Stimulated activated CD4-positive, alpha-beta T cell treated with anti-CD3 and anti-CD28 coated beads, Interleukin-2, amount 100 ng/mL, for 24 hours (primary cell): ENCODE data around the gene DNAH6.

Experiments
- DNase-seq, 2 donors: peaks; one replicate each; pipeline ENCODE4 v3.0.0-alpha.2; 2020

DNAH6 gene

GRCh38 chr2:84701880-84702279 lies 185.6 kb downstream of the DNAH6 start:
- DNase-seq = no peak

- no peak for DNase-seq
These were observed 186.6 kb downstream of the DNAH6 start for GRCh38 chr2:84702941-84703340.

DNA sequence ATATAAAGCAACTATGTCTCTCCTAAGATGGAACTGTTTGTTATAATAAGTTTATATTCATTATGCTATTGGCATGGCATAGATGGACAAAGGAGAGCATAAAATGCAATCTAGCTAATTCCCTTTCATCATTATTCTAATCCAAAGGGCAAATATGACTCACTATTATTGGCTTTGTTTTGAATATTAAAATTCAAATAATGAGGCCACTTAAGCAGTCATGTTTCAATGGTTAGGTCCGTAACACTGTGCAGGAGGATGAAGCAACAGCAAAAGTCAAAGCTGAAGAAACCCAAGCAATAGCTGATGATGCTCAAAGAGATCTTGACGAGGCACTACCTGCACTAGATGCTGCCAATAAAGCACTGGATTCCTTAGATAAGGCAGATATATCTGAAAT lies 187.5 kb downstream of the DNAH6 start:
- no peak for DNase-seq

- no peak for DNase-seq
These were observed 188.4 kb downstream of the DNAH6 start for GRCh38 chr2:84704505-84705244.

DNA sequence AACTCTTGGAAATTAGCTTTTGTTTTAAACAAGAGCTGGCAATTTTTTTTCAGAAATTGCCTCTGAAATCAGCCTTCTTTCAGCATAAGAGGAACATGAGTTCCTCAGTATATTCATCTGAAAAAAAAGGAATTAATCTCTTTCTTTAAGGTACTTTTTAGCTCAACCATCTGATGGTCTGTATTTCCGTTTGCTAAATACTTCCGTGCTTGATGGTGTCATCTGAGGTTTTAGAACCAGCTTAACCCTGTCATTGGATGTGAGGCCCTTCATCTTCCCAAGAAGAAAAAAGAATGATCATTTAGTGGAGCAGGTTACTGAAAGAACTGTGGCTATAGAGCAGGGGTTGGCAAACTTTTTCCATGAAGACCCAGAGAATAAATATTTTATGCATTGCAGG lies 189.6 kb downstream of the DNAH6 start:
- no peak for DNase-seq

DNA sequence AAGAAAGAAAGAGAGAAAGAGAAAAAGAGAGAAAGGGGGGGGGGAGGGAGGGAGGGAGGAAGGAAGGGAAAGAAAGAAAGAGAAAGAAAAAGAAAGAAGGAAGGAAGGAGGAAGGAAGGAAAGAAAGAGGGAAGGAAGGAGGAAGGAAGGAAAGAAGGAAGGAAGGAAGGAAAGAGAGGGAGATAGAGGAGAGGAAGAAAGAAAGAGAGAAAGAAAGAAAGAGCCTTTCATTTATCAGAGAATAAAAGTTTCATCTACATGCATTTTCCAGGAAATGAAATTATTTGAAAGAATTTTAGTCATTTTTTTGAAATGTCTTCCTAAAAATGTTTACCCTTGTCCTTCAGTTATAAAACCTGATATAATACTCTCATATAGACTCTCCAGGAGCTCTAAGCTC lies 192.1 kb downstream of the DNAH6 start:
- no peak for DNase-seq

GRCh38 chr2:84711651-84712050 lies 195.4 kb downstream of the DNAH6 start:
- DNase-seq = no peak

GRCh38 chr2:84713441-84713840 lies 197.1 kb downstream of the DNAH6 start:
- DNase-seq = no peak

- no peak for DNase-seq
These were observed 200.3 kb downstream of the DNAH6 start for GRCh38 chr2:84716564-84716963.

- no peak for DNase-seq
These were observed 201.0 kb downstream of the DNAH6 start for GRCh38 chr2:84717302-84717701.

DNA sequence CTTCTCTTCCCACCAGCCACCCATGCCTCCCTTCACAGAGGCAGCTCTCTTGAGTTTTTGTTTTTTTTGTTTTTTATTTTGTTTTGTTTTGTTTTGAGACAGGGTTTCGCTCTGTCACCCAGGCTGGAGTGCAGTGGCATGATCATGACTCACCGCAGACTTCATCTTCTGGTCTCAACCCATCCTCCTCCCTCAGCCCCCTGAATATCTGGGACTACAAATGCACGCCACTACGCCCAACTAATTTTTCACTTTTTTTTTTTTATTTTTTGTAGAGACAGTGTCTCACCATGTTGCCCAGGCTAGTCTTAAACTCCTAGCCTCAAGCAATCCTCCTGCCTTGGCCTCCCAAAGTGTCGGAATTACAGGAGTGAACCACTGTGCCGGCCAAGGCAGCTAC lies 203.1 kb downstream of the DNAH6 start:
- DNase-seq = no peak

- no peak for DNase-seq
These were observed 207.5 kb downstream of the DNAH6 start for GRCh38 chr2:84723831-84724230.

DNA sequence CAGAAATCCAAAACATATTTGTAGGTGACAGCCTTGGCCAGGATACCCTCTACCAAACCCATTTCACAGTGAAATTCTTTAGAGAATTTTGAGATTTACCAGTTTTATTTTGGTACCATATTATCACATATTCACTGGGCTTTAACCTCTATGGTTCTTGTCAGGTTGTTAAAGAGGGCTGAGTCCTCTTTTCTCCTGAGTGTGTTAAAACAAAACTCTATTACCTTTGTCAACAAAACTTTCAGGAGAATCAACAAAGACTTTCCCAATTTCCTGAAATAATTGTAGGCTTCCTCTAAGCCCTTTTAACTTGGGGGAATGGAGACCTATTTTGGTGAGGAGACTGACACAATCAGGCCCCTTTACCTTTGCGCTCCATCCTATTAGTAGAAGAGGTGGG lies 209.4 kb downstream of the DNAH6 start:
- no peak for DNase-seq

- DNase-seq = no peak
These were observed 211.0 kb downstream of the DNAH6 start for GRCh38 chr2:84727315-84727714.

DNA sequence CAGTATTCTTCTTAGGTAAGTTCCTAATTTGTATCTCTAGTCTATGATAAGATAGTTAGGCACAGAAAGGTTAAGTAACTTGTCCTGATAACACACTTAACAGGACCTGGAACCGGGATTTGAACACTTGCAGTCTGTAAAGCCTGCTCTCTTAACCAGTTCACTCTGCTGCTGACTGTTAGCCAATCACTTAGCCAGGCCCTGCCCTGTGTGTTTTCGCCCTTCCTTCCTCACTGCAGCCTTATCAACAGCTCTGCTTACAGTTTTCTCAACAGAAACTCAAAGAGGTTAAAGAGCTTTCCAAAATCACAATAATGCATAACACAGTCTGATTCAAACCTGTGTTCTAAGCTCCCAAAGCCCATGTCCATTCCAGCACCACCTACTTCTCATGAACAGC lies 212.9 kb downstream of the DNAH6 start:
- no peak for DNase-seq

DNA sequence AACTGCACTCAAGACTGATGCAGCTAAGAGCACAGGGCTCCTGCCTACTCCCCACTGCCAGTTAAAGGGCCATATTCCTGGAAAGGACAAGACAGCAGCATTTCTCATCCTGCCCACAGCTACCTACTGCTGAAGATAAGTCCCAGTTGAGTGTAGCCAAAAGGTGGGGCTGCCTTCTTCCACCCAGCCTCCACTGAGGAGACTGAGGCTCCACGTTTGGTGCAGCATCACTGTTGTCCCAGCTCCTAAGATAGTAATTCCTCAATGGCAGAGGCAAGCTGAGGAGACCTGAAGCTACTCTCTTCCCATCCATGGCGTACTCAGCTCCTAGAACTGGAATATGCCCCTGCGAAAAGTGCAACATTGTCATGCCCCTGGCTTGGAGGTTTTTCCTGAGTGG lies 214.9 kb downstream of the DNAH6 start:
- DNase-seq = no peak

DNA sequence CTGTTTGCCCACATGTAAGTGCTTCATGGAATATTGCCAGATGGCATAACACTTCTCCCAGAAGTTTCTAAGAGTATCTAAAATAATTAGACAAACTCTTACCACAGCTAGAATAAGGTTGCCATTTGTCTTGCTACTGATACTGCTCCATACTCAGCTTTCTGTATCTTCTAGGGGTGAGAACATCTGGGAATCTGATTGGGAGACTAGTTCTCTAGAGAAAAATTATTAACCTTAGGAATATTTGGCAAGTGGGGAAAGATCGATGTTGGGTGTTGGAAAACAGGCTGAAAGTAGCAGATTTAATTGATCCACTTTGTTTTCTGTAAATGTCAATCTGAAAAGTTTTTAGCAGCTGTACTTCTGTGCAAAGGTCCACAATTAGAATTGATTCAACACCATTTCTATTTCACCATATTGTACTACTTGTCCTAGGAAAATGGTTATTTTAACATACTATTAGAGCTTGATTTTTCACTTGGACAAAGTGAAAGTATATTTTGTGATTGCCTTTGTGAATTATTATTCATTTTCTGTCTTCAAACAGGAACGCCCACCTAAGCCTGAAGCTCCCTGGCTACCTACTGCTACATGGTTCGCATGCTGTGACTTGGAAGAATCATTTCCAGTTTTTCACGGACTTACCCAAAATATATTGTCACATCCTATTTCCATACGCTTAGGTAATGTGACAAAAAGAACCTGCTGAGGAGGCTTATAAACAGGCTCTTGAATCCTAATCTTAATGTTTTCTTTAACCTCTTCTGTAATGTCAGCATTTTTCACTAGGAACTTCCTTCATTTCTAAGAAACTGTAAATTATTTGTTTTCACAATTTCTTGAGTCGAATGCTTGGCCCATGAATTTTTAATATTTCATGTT lies 216.8 kb downstream of the DNAH6 start:
- DNase-seq = no peak

GRCh38 chr2:84735389-84735788 lies 219.1 kb downstream of the DNAH6 start:
- no peak for DNase-seq

- DNase-seq = peak; percentile 27 to 38
These were observed 225.0 kb downstream of the DNAH6 start for GRCh38 chr2:84741182-84741822.

- no peak for DNase-seq
These were observed 232.0 kb downstream of the DNAH6 start for GRCh38 chr2:84748341-84748740.

DNA sequence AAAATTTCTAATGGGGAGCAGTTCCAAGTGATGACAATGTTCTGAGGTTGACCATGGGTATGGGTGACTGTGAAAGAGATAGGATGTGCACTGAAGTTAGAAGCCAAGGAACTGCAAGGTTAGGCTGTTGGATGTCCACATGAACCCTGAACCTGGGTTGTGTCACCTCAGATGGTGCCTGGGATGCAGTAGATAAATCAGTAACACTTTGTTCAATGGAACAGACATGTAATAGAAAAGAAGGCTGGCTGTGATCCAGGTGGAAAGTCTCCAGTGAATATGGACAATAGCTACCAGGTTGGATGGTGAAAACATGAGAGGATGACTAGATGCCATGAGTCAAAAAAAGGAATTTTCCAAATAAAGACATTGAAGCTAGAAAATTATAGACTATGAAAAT lies 233.1 kb downstream of the DNAH6 start:
- no peak for DNase-seq

GRCh38 chr2:84755096-84755495 lies 238.8 kb downstream of the DNAH6 start:
- DNase-seq = no peak

- DNase-seq = no peak
These were observed 241.3 kb downstream of the DNAH6 start for GRCh38 chr2:84757648-84758047.

GRCh38 chr2:84766791-84767190 lies 250.5 kb downstream of the DNAH6 start:
- no peak for DNase-seq
